Gastroesophageal sphincter (tissue), 4 donors: ENCODE results near the gene LTBP2. TPM values are rescaled to one million over a fixed set of nuclear protein-coding genes. Genes with fewer than 3 reads are reported as not detected.

ENCODE experiments used
- ATAC-seq: fragments of 150-250 bp; one replicate; pipeline ENCODE4 v1.9.1; 2016; ENCODE audit warnings: mild to moderate bottlenecking, moderate library complexity
- H3K27ac ChIP-seq, 4 donors: fragments of 200-600 bp; sonication (generic) in 3 of 4; 1 replicate in 3 of 4; 2 replicates in 1 of 4; pipeline ENCODE4 v1.5.1; 2016 to 2019
- H3K27me3 ChIP-seq: fragments of 200-600 bp; sonication (generic); one replicate; pipeline ENCODE4 v1.5.1; 2019
- H3K36me3 ChIP-seq, 2 donors: fragments of 200-600 bp; sonication (generic); one replicate each; pipeline ENCODE4 v1.5.1; 2019; ENCODE audit warnings: control low read depth in 1 of 2
- H3K4me1 ChIP-seq, 3 donors: fragments of 200-600 bp; sonication (generic); 1 replicate in 2 of 3; 2 replicates in 1 of 3; pipeline ENCODE4 v1.5.1; 2016 to 2019; ENCODE audit warnings: control low read depth in 2 of 3
- H3K4me3 ChIP-seq, 2 donors: fragments of 200-600 bp; sonication (generic); one replicate each; pipeline ENCODE4 v1.5.1; 2019; ENCODE audit warnings: mild to moderate bottlenecking in 1 of 2, moderate library complexity in 1 of 2
- H3K9me3 ChIP-seq, 3 donors: fragments of 200-600 bp; sonication (generic); one replicate each; pipeline ENCODE4 v1.5.1; 2017 to 2019; ENCODE audit warnings: control low read depth in 2 of 3
- CTCF ChIP-seq, 4 experiments: fragments of 200-600 bp in 2 of 4; fragments of 450-650 bp in 2 of 4; sonication (generic) in 1 of 4; IDR thresholded peaks; one replicate each; pipeline ENCODE4 v1.5.1; 2017 to 2019; ENCODE audit warnings: antibody characterized with exemption in 4 of 4, mild to moderate bottlenecking in 2 of 4, moderate library complexity in 2 of 4
- EP300 ChIP-seq: sonication (generic); formaldehyde crosslinking; IDR thresholded peaks from one replicate; pipeline ENCODE4 v1.6.1; 2017; ENCODE audit warnings: antibody characterized with exemption, mild to moderate bottlenecking
- POLR2A ChIP-seq, 2 donors: fragments of 450-650 bp; IDR thresholded peaks; one replicate each; pipeline ENCODE4 v1.6.1; 2017; ENCODE audit warnings: antibody characterized with exemption in 2 of 2, mild to moderate bottlenecking in 2 of 2, moderate library complexity in 1 of 2
- POLR2AphosphoS5 ChIP-seq: sonication (generic); formaldehyde crosslinking; IDR thresholded peaks from one replicate; pipeline ENCODE4 v1.6.1; 2017; ENCODE audit warnings: antibody characterized with exemption
- WGBS, 2 donors: methylation state at CpG; one replicate each; pipeline ENCODE4 v1.1.5; 2018; ENCODE audit warnings: low coverage in 1 of 2; 5-methylcytosine and 5-hydroxymethylcytosine counted together
- total RNA-seq, 4 donors: library from RNA; depleted of rRNA; stranded (reverse); fragments of >200 nt; gene quantifications; one replicate each; pipeline ENCODE4 v1.1.0, GENCODE V29; 2016

LTBP2 gene
- total RNA-seq, 4 donors from 2014 or later: 45.9 to 158 (median 88.4) TPM

GRCh38 chr14:74468513-74468912 is 143.5 kb downstream of the LTBP2 start:
- 98 to 100% methylated on average over 1 to 3 of the region's 3 CpGs for WGBS, 2 donors
- H3K4me1 ChIP-seq: peaks cover 0 to 12% (median 0%) of the 10 kb centered on the region in 3 donors
- TF ChIP-seq CTCF (IDR thresholded peaks at IDR 0.05) (no peak), POLR2A (IDR thresholded peaks at IDR 0.05) (no peak), EP300 (no peak), POLR2AphosphoS5 (no peak)
- no peak overlapping the region for H3K4me3 ChIP-seq
- H3K27ac ChIP-seq: no peak overlapping the region
- H3K36me3 ChIP-seq: peaks cover 0 to 35% of the 10 kb centered on the region in 2 donors
- no peak for ATAC-seq
- no peaks in the 10 kb centered on the region for H3K9me3 ChIP-seq
- H3K27me3 ChIP-seq: no peaks in the 10 kb centered on the region

- Histone ChIP-seq H3K4me1 (peaks cover 0 to 8% (median 0%) of the 10 kb centered on the region in 3 donors), H3K27me3 (no peaks in the 10 kb centered on the region), H3K9me3 (no peaks in the 10 kb centered on the region), H3K27ac (no peak overlapping the region), H3K36me3 (peaks cover 0 to 9% of the 10 kb centered on the region in 2 donors), H3K4me3 (no peak overlapping the region)
- ATAC-seq: no peak
- no peak for TF ChIP-seq EP300
- no peak for TF ChIP-seq CTCF (IDR thresholded peaks at IDR 0.05)
- no peak for TF ChIP-seq POLR2AphosphoS5
- no peak for TF ChIP-seq POLR2A (IDR thresholded peaks at IDR 0.05)
- 80 to 95% methylated on average over 2 of the region's 2 CpGs for WGBS, 2 donors
Observed at GRCh38 chr14:74465335-74465734, 146.7 kb downstream of the LTBP2 start.

- no peaks in the 10 kb centered on the region for H3K27me3 ChIP-seq
Observed at GRCh38 chr14:74464785-74465184, 147.3 kb downstream of the LTBP2 start.

GRCh38 chr14:74463697-74464096 is 148.3 kb downstream of the LTBP2 start:
- Histone ChIP-seq H3K27ac (no peak overlapping the region), H3K9me3 (no peaks in the 10 kb centered on the region), H3K4me3 (no peak overlapping the region), H3K4me1 (peaks cover 0 to 1% (median 0%) of the 10 kb centered on the region in 3 donors), H3K36me3 (no peaks in the 10 kb centered on the region), H3K27me3 (no peaks in the 10 kb centered on the region)
- TF ChIP-seq POLR2A (IDR thresholded peaks at IDR 0.05) (no peak), CTCF (IDR thresholded peaks at IDR 0.05) (no peak), EP300 (no peak), POLR2AphosphoS5 (no peak)
- ATAC-seq: no peak
- 86 to 89% methylated on average over 1 to 5 of the region's 5 CpGs for WGBS, 2 donors

More at GRCh38 chr14:74464785-74465184, 147.3 kb downstream of the LTBP2 start:
- Histone ChIP-seq H3K36me3 (peaks cover 0 to 8% of the 10 kb centered on the region in 2 donors), H3K9me3 (no peaks in the 10 kb centered on the region), H3K4me3 (no peak overlapping the region), H3K4me1 (peaks cover 0 to 5% (median 0%) of the 10 kb centered on the region in 3 donors), H3K27ac (no peak overlapping the region)
- ATAC-seq: no peak
- TF ChIP-seq EP300 (no peak), POLR2AphosphoS5 (no peak), POLR2A (IDR thresholded peaks at IDR 0.05) (no peak), CTCF (IDR thresholded peaks at IDR 0.05) (no peak)
- WGBS, 2 donors: no CpG with 5 or more reads among the region's 3 CpGs

- Histone ChIP-seq H3K9me3 (no peaks in the 10 kb centered on the region), H3K4me3 (no peak overlapping the region), H3K4me1 (no peaks in the 10 kb centered on the region), H3K27ac (no peak overlapping the region), H3K27me3 (no peaks in the 10 kb centered on the region), H3K36me3 (no peaks in the 10 kb centered on the region)
- TF ChIP-seq CTCF (IDR thresholded peaks at IDR 0.05) (no peak), EP300 (no peak), POLR2AphosphoS5 (no peak), POLR2A (IDR thresholded peaks at IDR 0.05) (no peak)
- WGBS, 2 donors: 95 to 100% methylated on average over 3 of the region's 3 CpGs
- no peak for ATAC-seq
Observed at GRCh38 chr14:74462993-74463392, 149.0 kb downstream of the LTBP2 start.
